Tibial nerve (tissue), 3 donors: ENCODE measurements around the gene DLGAP1.

Source experiments
- POLR2A ChIP-seq, 2 donors: fragments of 450-650 bp; IDR thresholded peaks; one replicate each; pipeline ENCODE4 v1.6.1; 2017; ENCODE audit warnings: antibody characterized with exemption in 2 of 2, mild to moderate bottlenecking in 2 of 2, moderate library complexity in 2 of 2
- TF ChIP-seq, protein P1 (sequence below), 5 experiments: fragments of 200-600 bp in 3 of 5; fragments of 450-650 bp in 2 of 5; sonication (generic) in 3 of 5; IDR thresholded peaks; one replicate each; pipeline ENCODE4 v1.5.1; 2016 to 2019; ENCODE audit warnings: antibody characterized with exemption in 5 of 5, mild to moderate bottlenecking in 3 of 5, moderate library complexity in 2 of 5

DNA sequence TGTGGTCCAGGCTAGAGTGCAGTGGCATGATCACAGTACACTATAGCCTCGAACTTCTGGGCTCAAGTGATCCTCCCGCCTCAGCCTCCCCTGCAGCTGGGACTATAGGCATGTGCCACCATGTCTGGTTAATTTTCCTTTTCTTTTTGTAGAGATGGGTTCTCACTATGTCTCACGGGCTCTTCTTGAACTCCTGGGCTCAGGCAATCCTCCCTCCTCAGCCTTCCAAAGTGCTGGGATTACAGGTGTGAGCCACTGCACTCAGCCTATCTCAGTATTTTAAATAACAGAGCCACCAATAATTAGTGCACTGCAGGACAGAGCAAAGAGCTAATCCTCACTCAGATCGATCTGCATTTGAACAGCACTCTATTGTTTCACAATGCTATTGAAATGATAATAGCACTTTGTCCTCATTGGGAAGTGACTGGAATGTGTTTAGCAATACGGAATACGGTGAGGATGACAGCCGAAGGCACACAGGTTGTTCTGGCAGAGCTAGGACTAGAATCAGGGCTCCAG lies 335.9 kb downstream of the DLGAP1 start:
- TF ChIP-seq, protein P1, sequence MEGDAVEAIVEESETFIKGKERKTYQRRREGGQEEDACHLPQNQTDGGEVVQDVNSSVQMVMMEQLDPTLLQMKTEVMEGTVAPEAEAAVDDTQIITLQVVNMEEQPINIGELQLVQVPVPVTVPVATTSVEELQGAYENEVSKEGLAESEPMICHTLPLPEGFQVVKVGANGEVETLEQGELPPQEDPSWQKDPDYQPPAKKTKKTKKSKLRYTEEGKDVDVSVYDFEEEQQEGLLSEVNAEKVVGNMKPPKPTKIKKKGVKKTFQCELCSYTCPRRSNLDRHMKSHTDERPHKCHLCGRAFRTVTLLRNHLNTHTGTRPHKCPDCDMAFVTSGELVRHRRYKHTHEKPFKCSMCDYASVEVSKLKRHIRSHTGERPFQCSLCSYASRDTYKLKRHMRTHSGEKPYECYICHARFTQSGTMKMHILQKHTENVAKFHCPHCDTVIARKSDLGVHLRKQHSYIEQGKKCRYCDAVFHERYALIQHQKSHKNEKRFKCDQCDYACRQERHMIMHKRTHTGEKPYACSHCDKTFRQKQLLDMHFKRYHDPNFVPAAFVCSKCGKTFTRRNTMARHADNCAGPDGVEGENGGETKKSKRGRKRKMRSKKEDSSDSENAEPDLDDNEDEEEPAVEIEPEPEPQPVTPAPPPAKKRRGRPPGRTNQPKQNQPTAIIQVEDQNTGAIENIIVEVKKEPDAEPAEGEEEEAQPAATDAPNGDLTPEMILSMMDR (IDR thresholded peaks at IDR 0.05): no peak
- TF ChIP-seq POLR2A (IDR thresholded peaks at IDR 0.05): no peak
